OCI-M1 (cell line): Measurements from ENCODE around the gene SHB.
A peak's percentile ranks its signal among the peaks of the same experiment; 100 is the strongest.

Experiments
- DNase-seq: peaks from one replicate; lab custom pipeline; 2025; lab: John Stamatoyannopoulos, UW

SHB gene

DNA sequence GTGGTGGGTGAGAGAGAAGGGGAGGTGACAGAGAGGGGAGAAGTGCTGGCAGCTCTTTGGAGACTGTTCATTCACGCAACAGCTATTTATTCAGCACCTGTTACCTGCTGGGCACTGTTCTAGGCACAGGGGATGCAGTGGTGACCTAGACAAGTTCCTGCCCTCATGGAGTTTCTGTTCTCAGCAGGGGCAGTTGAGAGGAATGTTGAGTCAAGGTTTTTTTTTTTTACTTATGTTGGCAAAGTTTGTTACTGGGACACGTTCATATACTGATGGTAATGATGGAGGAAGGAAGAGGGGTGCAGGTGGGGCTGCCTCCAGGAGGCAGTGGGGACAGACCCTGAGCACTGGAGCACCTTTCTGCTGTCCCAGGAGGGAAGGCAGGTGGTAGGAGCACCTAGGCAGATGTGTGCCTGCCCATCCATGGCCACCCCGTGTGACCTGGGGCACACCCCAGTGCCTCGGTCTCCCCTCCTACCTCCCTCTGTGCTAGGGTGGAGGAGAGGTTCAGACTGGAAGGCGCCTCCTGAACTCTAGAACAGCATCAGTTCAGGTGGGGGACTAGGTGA lies 115.7 kb downstream of the SHB start:
- DNase-seq, result no peak

DNA sequence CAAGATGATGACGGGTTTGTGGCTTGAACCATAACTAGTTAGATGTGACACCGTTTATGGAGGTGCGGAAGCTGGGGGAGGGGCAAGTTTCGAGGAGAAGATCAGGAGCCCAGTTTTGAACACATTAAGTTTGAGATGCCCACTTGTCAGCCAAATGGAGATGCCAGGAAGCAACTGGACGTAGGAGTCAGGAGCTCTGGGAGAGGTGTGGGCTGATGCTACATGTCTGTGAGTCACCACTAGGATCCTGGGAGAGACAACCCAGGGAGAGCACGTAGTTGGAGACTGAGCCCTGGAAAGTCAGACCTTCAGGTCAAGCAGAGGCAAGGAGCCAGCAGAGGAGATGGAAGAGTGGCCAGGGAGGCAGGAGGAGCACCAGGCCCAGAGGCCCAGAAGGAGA lies 116.3 kb downstream of the SHB start:
- no peak for DNase-seq

DNA sequence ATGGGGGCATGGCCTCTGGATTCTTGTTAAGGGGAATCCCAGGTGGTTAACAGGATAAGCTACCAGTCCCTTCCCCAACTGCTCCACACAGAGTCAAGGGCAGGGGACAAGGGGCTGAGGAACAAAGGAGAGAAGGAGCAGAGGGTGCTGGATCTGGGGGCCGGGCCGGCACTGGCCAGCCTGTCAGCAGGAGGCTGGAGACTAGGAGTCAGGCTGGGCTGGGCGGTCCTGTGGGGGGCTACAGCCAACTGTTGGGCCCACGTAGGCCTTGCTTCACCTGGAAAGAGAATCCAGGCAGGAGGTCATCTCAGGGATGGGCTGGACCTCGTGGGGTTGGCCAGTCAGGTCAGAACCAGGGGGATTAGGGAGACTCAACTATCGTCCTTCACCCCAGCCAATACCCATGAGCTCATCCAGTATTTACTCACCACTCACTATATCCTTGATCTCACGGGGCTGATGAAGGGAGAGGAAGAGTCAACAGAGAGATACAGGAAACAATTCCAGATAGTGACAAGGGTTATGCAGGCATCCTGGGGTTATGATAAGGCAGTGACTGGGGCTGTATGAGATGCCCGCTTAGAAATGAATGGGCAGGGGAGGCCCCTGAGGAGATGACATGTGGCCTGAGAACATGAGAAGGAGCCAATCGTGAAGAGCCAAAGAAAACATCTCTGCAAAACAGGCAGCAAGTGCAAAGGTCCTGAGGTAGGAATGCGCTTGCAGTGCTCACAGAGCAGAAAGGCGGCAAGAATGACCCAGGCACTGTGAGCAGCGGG lies 117.2 kb downstream of the SHB start:
- DNase-seq, result no peak

DNA sequence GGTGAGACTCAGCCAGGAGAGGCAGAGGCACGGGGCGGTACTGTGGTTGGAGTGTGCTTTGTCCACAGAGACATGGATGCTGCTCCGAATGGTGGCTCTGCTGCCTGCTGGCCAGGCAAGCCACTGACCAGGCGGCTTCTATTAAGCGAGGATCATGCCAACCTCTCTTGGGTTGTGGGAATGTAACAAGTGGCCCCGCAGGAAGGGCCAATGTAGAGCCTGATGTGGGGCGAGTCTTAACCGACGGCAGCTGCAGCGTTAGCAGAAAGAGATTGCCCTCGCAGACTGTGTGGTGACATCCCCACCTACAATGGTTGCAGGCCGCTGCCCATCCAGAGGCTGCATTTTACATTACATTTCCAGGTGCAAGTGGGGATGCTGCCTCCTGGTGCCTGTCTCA lies 118.5 kb downstream of the SHB start:
- no peak for DNase-seq

DNA sequence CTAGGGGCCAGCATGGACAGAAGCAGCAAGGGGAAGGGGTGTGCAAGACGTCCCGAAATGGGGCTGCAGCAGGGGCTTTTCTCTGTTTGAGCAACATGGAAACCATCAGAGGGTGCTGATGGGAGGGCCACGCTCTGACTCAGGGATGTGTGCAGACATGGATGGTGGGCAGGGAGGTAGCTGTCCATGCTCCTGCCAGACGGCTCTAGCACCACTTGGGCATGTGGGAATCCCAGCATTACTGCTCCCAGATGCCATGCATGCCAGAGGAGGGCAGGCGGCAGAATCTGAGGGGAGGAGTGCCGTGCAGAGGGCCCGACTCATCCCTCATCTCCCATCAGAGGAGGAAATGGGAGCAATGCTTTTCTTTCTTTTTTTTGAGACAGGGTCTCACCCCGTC lies 119.5 kb downstream of the SHB start:
- no peak for DNase-seq

DNA sequence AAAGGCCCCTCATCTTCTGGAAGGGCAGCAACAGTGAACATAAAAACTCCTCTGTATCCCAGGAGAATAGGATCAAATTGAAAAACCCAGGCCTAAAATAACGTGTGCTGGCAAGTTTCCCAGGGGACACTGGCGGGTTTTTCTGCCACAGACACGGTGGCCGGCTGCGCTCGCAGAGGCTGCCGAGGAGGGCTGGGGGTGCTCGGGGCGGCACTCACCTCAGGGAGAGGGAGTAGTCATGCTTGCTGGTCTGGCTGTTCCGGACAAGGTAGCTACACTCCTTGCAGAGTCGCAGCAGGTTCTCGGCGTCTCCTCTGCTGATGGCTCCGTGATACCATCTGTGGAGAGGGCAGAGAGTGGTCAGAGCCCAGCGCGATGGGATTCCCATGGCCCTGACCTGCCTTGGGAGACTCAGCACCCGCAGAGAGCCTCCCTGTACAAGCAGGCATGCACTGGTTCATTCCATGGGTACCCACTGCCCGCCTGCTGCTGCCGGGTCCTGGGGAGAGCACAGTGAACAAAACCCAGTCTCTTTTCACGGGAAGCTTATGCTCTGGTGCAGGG lies 120.5 kb downstream of the SHB start:
- no peak for DNase-seq

DNA sequence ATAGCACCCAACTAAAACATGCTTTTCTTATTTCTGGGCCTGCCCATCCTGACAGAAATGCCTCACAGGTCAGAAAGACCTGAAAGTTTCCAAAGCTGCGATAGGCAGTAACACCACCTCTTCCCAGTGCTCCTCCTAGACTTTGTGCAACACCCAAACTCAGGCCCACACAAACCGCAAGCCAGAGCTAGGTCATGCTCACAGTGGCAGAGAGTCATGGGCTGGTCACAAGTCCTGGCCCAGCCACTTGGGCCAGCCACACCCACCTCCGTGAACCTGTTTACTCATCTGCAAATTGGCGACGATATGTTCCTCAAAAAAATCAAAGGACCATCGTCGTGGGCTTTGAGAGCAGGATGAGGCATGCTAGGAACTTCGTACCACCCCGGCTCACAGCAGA lies 121.0 kb downstream of the SHB start:
- no peak for DNase-seq

DNA sequence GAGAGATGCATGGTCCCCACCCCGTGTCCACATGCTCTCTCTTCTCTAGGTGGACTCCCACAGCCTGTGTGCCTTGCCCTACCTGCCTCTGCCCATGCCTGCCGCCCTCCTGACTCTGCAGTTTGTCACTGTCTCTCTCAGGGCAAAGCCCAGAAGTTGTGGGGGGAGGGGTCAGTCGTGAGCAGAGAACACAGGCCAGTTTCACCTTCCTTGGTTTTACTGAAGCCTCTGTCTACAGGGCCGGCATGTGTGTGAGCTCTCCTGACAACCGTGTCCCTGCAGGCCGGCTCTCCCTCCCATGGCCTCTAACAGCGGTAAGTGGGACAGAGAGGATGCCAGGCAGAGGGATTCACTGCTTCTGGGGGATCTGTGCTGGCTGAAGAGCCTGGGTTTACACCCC lies 121.6 kb downstream of the SHB start:
- no peak for DNase-seq

DNA sequence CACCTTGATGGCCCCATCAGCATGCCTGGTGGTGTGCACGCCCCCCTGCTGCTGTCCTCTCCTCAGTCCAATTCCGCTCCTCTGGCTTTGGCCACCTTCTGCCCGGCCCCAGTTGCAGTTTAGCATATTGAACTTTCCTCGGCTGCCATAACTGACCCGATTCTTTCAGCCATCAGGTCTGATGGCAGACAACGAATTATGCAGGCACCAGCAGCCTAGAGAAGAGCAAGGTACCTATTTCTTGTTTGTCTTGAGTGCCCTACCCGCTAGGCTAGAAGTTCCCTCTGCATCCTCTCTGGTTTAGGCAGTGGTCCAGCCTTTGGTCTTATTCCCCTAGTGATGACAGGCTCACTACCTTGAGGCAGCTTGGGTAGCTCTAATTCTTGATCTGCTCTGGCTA lies 122.1 kb downstream of the SHB start:
- DNase-seq, result no peak

DNA sequence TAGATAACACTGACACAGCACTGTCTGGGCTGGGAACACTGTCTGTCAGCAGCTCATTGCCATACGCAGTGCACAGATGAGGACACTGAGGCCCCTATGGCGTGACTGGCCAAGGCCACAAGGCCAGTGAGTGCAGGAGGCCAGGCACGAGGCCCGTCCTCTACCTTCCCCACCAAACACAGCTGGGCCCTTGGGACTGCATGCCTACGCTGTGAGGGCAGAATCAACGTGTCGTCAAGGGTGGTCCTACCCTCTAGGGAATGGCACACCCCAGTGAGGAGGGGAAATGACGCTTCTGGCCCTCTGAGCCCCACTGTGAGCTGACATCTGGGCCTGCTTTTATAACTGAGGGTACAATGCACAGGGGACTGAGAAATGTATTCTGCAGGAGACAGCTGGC lies 123.0 kb downstream of the SHB start:
- no peak for DNase-seq

DNA sequence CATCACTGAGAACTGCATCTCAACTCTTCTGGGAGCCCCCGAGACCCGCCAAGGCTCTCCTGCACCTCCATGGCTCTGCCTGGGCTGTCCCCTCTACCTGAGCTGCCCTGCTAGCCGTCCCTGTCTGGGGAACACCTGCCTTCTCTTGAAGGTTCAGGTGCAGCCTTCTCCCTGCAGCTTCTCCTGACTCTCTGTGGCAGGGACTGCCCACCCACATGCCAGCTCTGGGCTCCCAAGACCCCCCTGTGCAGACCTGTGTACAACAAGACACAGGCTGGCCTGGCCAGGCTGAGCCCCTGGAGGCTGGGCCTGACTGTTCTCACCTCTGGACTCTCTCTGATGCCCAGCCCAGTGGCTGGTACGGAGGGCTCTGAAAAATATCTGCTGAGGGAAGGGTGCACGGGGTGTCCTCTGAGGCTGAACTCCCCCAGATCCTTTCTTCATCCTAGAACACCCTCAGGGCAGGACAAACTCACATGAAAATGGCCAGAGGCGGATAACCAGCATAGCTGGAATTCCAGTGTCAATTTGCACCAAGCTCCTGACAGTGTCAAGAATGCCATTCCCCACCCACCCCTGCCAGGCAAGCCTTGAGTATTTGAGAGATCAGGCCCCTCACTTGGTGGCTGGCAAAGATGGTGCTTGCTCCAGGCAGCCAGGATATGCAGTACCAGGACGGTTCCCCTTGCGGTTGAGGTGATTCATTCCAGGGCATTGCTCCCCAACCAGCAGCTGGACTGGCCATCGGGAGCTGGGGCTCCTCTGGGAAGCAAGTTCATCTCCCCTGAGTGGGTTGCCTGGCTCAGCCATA lies 124.2 kb downstream of the SHB start:
- DNase-seq, result no peak

DNA sequence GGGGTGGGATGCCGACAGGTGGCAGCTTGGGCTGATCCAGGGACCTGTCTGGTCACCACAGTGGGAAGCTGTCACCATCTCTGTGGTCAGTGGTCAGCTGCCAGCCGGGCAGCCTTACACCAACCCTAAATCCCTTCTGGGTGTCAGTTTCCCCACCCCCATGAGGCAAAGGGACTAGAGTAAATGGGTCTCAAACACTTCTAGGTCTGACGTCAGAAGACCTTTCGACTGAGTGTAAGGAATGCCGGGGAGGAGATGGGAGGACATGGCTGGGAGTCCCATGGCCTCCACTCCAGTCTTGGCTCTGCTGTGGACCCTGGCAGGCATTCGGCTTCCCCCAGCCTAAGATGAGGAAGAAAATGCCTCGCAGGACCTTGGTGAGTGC lies 124.8 kb downstream of the SHB start:
- no peak for DNase-seq

DNA sequence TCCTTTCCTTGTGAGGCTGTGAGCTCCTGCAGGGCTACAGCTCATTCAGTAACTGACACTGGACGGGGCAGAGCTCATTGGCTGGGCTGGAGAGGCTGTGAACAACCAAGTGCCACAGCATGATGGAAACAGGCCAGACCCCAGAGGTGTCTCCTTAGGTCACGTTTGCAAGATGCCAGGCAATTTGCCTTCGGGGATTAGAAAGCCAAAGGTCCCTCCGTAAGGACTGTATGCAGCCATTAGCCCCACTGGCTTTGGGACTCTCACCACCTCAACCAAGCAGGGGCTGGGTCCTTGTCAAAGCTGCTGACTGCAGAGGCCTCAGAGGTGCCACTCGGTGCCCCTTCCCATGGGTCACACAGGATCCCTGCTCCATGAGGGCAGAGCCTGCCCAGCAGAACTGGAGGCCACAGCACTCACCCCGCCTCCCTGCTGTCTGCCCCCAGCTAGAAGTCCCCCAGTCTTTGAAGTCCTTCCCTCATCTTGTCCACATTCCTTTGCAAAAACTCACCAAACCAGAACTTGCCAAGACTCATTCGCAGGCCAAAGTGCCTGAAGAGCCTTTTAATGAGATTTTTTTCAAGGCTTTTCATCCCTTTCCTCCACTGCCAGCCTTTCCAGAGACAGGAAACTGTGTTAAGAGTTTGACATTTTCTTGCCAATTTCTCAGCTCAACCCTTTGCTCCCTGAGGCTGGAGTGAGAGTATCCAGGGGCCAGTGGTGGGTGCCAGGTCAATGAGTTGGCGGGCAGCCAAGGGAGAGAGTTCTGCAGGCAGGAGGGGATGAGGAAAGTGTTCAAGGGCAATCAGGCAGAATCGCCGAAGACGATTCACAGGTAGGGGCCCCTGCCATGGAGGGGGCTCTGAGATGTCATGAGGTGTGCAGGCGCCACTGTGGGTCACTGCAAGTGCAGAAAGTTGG lies 125.4 kb downstream of the SHB start:
- no peak for DNase-seq

DNA sequence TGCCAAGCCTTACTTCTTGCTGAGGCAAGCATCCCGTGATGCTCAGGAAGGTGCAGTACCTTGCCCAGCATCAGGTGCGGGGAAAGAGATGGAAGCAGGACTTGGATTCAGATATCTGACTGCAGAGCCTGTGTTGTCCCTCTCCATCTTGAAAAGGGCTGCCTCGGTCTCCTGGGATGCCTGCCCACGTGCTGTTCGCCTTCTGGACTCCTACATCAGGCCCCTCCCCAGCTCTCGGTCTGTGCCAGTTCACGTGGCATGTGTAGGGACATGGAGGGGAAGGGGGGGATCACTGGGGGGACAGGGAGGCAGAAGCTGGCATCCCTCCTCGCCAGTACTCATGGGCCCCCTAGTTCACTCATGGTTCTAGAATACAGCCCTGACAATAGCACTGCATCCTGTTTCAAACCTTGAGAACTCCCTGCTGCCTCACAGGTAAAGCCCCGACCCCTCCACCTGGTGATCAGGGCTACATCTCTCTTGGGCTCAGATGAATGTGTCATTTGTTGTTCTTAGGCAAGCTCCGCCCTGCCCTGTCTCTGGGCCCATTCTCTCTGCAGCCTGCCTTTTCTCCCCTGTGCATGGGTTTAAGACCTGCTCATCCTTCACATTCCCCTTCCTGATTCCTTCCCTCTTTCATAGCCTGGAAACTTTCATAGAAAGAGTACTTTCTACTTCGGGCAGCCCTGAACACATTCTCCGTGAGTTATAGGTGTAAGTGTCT lies 126.2 kb downstream of the SHB start:
- no peak for DNase-seq

DNA sequence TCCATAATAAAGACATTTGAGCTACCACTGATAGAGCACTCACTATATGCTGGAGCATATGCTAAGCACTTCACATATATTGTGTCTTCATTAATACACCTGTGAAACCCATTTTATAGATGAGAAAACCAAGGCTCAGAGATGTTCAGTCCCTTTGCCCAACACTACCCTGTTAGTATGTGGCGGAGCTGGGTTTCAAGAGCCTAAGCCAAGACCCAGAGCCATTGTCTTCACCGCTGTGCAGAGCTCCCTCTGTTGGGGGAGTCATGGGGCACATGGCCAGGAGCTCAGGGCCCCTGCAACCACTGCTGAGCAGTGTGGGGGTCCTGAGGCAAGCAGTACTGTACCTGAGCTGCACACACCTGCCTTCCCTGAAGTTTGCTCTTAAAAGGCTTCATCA lies 127.8 kb downstream of the SHB start:
- DNase-seq, result no peak

DNA sequence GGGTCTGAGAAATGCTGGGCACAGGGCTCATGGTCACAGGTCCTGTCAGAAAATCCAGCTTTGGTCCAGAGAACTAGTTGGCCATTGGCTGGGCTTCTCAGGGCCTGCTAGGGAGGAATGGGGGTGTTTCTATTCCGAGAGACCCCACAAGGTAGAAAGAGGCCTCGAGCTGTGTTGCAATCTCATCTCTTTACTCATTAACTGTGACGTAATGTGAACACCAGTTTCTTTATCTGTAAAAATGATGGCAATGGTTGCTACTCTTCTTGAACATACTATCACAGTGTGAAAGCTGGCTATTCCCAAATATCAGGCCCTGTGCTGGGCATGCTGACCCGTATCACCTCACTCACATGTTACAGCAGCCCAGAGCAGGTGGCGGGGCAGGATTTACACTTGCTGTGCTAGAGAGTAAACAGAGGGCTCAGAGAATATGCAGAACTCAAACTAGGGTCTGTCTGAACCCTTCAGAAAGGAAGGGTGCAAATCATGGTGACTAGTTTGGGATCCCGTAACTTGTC lies 129.4 kb downstream of the SHB start:
- DNase-seq, result no peak

DNA sequence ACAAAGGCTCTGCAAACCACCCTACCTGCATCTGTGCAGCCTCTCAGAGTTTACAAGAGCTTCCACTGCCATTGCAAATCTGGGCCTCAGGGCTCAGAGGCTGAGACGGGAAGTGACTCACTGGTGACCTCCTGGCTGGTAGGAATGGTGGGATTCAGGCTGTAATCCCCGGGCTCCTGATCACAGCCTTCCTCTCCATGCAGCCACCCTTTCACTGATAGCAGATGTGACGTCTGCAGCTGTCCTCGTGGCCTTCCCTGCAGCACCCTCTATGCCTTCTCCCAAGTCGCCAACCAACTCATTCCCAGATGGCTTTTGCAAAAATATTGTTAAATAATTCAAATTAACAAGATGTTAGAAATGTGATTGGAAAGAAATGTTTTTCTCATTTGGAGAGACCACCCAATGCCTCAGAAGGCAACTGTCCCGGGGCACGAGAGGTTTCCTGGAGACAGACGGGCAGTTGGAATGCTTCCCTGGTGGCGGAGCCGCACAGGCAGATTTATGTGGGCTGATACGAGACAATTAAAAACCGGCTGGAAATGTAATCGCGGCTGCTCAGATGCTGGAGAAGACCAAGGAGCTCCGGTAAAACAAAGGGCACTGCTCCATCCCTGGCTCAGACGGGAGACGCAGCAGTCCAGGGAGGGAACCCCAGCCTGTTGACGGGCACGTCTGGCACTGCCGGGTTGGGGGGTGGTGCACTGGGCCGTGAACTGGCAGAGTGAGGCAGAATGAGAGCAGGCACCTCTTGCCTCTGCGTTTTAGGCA lies 130.7 kb downstream of the SHB start:
- DNase-seq, result no peak

DNA sequence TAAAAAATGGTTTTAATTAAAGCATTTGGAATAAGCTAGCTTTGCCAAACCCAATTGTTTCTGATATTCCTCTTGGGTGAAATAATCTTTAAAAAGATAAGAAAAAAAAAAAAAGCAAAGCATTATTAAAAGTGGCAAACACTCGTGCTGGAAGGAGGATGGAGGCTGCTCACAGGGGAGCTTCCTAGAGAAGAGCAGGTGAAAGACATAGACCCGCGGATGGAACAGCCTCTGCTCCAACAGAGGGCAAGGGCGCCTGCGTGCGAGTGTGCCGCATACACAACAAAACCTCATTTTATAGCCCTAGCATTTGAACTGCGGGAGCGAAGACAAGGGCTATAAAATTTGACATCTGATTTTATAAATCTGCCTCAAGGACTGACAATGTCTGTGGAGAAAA lies 131.7 kb downstream of the SHB start:
- no peak for DNase-seq

DNA sequence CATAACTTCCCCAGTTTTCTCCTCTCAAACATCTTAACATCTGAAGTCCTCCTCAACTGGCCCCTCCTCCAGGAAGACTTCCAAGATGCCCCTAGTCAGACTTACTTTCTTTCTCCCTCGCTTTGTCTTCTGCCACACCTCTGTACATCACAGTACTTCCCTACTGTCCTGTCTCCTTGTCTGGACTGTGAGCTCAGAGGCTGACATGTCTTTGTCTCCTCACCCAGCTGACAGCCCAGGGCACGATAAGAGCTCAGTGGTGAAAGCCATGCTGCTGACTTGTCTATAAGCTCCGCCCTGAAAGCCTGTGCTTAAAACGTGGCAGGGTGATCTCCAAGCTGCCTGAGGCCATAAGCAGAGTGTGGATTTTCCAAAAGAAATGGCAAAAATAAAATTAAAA lies 132.1 kb downstream of the SHB start:
- peak; percentile 90 for DNase-seq

DNA sequence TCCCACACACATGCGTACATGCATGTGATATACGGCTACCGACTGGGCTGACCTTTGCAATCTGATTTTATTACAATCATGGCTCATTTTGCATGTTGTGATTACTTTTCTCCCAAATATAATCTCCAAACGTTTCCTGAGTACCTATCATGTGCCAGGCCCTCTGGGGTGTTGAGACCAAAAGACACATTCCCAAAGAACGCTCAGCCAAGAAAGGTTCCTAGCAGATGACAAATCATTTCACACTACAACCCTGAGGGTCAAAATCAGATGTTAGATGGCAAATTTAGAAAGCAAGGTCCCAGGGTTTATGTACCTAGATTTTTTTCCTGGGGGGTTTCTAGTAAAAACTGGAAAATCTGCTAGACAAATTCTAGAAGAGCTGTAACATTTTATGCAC lies 132.7 kb downstream of the SHB start:
- no peak for DNase-seq
